Panc1 (cell line): Measurements from ENCODE around the gene HSPA4L. TPM values are rescaled to one million over a fixed set of nuclear protein-coding genes. Genes with fewer than 3 reads are reported as not detected.

Source experiments
- ATAC-seq: fragments of 200-7000 bp; cut with Tn5 transposase; 2 replicates; pipeline ENCODE4 v1.9.1; 2020; ENCODE audit warnings: mild to moderate bottlenecking, moderate library complexity
- BruUV-seq: library from RNA; stranded (reverse); fragments of 400-500 nt; replicated peaks from 2 replicates; lab custom pipeline; 2021; lab: Mats Ljungman, UMichigan
- CTCF ChIA-PET: fragments of 300-600 bp; sonication (Branson Sonifier 250); formaldehyde crosslinking; loops from one replicate; lab custom pipeline; 2022; ENCODE audit warnings: antibody characterized with exemption; lab: Charles Lee
- POLR2A ChIA-PET: fragments of 300-600 bp; sonication (Branson Sonifier 250); formaldehyde crosslinking; loops from one replicate; lab custom pipeline; 2022; ENCODE audit warnings: antibody characterized with exemption; lab: Charles Lee
- DNase-seq: peaks from one replicate; pipeline ENCODE4 v3.0.0-alpha.2; 2010; ENCODE audit warnings: low read depth, low spot score
- H3K27ac ChIP-seq: 2 replicates; pipeline ENCODE4 v1.5.1; 2011; ENCODE audit warnings: mild to moderate bottlenecking, low read length, inconsistent platforms
- H3K27me3 ChIP-seq: fragments of 200-500 bp; sonication (Bioruptor generic); 2 replicates; pipeline ENCODE4 v1.6.0; 2014; ENCODE audit warnings: low read length, inconsistent platforms; ENCODE audit not compliant: control insufficient read depth, insufficient read depth
- H3K36me3 ChIP-seq: fragments of 200-500 bp; sonication (Bioruptor generic); 2 replicates; pipeline ENCODE4 v1.5.1; 2014; ENCODE audit warnings: inconsistent platforms, mild to moderate bottlenecking, low read length, moderate library complexity; ENCODE audit not compliant: control insufficient read depth, insufficient read depth
- H3K4me1 ChIP-seq: 2 replicates; pipeline ENCODE4 v1.5.1; 2011; ENCODE audit warnings: inconsistent platforms, mild to moderate bottlenecking, low read length, moderate library complexity; ENCODE audit not compliant: control insufficient read depth, insufficient read depth
- H3K4me3 ChIP-seq, 2 experiments: 2 replicates each; pipeline ENCODE4 v1.5.1; 2011 to 2012; ENCODE audit warnings: low read depth in 2 of 2, low read length in 2 of 2, mild to moderate bottlenecking in 2 of 2, inconsistent platforms in 1 of 2, moderate library complexity in 1 of 2
- H3K9me3 ChIP-seq: fragments of 200-500 bp; sonication (Bioruptor generic); 2 replicates; pipeline ENCODE4 v1.5.1; 2014; ENCODE audit warnings: low read depth, mild to moderate bottlenecking, inconsistent platforms, low read length, moderate library complexity; ENCODE audit not compliant: control insufficient read depth, insufficient read depth
- POLR2AphosphoS5 ChIP-seq: IDR thresholded peaks from 2 replicates; pipeline ENCODE4 v1.6.1; 2012; ENCODE audit warnings: mild to moderate bottlenecking, low read depth, low read length, moderate library complexity
- SIN3A ChIP-seq: IDR thresholded peaks from 2 replicates; pipeline ENCODE4 v1.6.1; 2012; ENCODE audit warnings: low read depth, mild to moderate bottlenecking, low read length, moderate library complexity, borderline replicate concordance; ENCODE audit not compliant: insufficient read depth
- TCF7L2 ChIP-seq: IDR thresholded peaks from 2 replicates; pipeline ENCODE4 v1.6.1; 2011; ENCODE audit warnings: mild to moderate bottlenecking, low read depth, low read length, inconsistent platforms
- in situ Hi-C: cut with HindIII; loops from 2 replicates; pipeline ENCODE4 v1.10.0; 2016; ENCODE audit warnings: low sequenced_read_pairs, low pct_unique_long_range_greater_than_20kb
- intact Hi-C: fragments of 100-400 bp; cut with micrococcal nuclease; formaldehyde crosslinking; loops from one replicate; pipeline ENCODE4 v1.10.0; 2022; ENCODE audit not compliant: unreplicated experiment
- total RNA-seq: library from RNA; stranded (reverse); gene quantifications from one replicate; pipeline ENCODE4 v1.2.1, GENCODE V29; 2021; ENCODE audit not compliant: unreplicated experiment
- TF ChIP-seq, protein P1 (sequence below), 2 experiments: IDR thresholded peaks; 2 replicates each; pipeline ENCODE4 v1.6.1; 2011 to 2012; ENCODE audit warnings: low read depth in 2 of 2, control low read depth in 1 of 2, low read length in 1 of 2, mild to moderate bottlenecking in 1 of 2, moderate library complexity in 1 of 2; ENCODE audit not compliant: insufficient read depth in 1 of 2
- TF ChIP-seq, protein P2 (sequence below): fragments of 450-650 bp; IDR thresholded peaks from 2 replicates; pipeline ENCODE4 v1.5.1; 2017; ENCODE audit warnings: mild to moderate bottlenecking

The HSPA4L gene
- total RNA-seq, 1 experiment from 2014 or later, result 21.5 TPM

DNA sequence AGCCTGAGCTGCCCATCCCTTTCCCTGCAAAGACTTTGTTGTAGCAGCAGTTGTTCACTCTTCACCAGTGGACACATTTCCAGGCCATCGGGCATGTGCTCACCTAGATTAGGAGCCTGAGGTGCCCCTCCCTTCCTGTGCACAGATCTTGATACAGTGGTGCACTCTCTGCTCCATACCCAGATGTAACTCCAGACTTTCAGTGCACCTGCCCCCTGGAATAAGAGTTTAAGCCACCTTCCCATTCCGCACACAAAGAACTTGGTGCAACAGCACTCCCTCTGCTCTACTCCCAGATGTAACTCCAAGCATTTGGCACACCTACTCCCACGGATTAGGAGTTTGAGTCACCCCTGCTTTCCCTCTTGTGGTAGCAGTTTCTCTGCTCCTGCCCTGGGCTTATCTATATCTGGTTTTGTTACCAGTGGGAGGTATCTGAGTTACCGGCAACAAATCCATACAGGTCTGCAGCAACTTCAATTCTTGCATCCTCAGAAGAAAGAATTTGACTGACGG is 62.5 kb downstream of the HSPA4L start:
- Histone ChIP-seq H3K4me3 (no peak overlapping the region), H3K27me3 (no peaks in the 10 kb centered on the region), H3K36me3 (no peaks in the 10 kb centered on the region), H3K9me3 (no peaks in the 10 kb centered on the region), H3K4me1 (no peaks in the 10 kb centered on the region), H3K27ac (no peak overlapping the region)
- intact Hi-C loops (no loop called here), in situ Hi-C loops (no loop called here)
- BruUV-seq, result no TSS peak
- ATAC-seq (peak; percentile 42; the same call in 1 of the 2 replicates), DNase-seq (no peak)
- ChIA-PET POLR2A (no interaction called here), CTCF (no interaction called here)
- TF ChIP-seq TCF7L2, result no peak
- TF ChIP-seq, protein P1, sequence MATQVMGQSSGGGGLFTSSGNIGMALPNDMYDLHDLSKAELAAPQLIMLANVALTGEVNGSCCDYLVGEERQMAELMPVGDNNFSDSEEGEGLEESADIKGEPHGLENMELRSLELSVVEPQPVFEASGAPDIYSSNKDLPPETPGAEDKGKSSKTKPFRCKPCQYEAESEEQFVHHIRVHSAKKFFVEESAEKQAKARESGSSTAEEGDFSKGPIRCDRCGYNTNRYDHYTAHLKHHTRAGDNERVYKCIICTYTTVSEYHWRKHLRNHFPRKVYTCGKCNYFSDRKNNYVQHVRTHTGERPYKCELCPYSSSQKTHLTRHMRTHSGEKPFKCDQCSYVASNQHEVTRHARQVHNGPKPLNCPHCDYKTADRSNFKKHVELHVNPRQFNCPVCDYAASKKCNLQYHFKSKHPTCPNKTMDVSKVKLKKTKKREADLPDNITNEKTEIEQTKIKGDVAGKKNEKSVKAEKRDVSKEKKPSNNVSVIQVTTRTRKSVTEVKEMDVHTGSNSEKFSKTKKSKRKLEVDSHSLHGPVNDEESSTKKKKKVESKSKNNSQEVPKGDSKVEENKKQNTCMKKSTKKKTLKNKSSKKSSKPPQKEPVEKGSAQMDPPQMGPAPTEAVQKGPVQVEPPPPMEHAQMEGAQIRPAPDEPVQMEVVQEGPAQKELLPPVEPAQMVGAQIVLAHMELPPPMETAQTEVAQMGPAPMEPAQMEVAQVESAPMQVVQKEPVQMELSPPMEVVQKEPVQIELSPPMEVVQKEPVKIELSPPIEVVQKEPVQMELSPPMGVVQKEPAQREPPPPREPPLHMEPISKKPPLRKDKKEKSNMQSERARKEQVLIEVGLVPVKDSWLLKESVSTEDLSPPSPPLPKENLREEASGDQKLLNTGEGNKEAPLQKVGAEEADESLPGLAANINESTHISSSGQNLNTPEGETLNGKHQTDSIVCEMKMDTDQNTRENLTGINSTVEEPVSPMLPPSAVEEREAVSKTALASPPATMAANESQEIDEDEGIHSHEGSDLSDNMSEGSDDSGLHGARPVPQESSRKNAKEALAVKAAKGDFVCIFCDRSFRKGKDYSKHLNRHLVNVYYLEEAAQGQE (IDR thresholded peaks at IDR 0.05; ENCODE audit: insufficient read depth in 1 of 2, low read depth in 2 of 2, low read length in 1 of 2), result no peak
- TF ChIP-seq SIN3A, result no peak
- no peak for TF ChIP-seq POLR2AphosphoS5
- TF ChIP-seq, protein P2, sequence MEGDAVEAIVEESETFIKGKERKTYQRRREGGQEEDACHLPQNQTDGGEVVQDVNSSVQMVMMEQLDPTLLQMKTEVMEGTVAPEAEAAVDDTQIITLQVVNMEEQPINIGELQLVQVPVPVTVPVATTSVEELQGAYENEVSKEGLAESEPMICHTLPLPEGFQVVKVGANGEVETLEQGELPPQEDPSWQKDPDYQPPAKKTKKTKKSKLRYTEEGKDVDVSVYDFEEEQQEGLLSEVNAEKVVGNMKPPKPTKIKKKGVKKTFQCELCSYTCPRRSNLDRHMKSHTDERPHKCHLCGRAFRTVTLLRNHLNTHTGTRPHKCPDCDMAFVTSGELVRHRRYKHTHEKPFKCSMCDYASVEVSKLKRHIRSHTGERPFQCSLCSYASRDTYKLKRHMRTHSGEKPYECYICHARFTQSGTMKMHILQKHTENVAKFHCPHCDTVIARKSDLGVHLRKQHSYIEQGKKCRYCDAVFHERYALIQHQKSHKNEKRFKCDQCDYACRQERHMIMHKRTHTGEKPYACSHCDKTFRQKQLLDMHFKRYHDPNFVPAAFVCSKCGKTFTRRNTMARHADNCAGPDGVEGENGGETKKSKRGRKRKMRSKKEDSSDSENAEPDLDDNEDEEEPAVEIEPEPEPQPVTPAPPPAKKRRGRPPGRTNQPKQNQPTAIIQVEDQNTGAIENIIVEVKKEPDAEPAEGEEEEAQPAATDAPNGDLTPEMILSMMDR, result no peak

DNA sequence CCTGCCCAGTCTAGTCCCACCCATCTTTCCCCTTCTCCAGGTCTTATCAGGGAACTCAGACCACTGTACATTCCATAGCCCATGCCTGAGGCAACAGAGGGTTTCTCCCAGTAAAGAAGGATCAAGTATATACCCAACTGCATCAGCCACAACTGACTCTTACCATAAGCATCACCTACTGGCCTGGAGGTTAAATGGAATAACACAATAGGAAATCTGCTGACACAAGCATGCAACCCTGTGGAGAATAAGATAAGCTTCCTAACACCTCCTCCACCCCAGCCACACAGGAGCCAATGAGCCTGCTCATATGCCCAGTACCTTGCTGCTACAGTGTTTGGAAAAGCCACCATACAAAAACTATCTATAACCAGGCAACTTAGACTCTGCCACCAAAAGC is 63.9 kb downstream of the HSPA4L start:
- Histone ChIP-seq H3K4me3 (no peak overlapping the region), H3K4me1 (no peaks in the 10 kb centered on the region), H3K27me3 (no peaks in the 10 kb centered on the region), H3K36me3 (no peaks in the 10 kb centered on the region), H3K27ac (no peak overlapping the region), H3K9me3 (no peaks in the 10 kb centered on the region)
- in situ Hi-C loops, result no loop called here
- ChIA-PET CTCF (no interaction called here), POLR2A (interaction anchor here (0.6 kb wide), 1 partner anchor 35 kb away, joined by 3 read pairs; the partner anchor contains the start of gene PLK4)
- DNase-seq, result no peak
- no TSS peak for BruUV-seq
- ATAC-seq, result no peak
- intact Hi-C loops, result no loop called here
- TF ChIP-seq TCF7L2 (no peak), POLR2AphosphoS5 (no peak), SIN3A (no peak)
- TF ChIP-seq, protein P2, result no peak
- TF ChIP-seq, protein P1 (IDR thresholded peaks at IDR 0.05; ENCODE audit: insufficient read depth in 1 of 2, low read depth in 2 of 2, low read length in 1 of 2), result no peak
